ENCODE results near the gene GAPDH. TPM values are rescaled to one million over a fixed set of nuclear protein-coding genes. Genes with fewer than 3 reads are reported as not detected.

The GAPDH gene
- total RNA-seq, 2 donors from 2014 or later: 1,469 to 2,105 TPM

DNA sequence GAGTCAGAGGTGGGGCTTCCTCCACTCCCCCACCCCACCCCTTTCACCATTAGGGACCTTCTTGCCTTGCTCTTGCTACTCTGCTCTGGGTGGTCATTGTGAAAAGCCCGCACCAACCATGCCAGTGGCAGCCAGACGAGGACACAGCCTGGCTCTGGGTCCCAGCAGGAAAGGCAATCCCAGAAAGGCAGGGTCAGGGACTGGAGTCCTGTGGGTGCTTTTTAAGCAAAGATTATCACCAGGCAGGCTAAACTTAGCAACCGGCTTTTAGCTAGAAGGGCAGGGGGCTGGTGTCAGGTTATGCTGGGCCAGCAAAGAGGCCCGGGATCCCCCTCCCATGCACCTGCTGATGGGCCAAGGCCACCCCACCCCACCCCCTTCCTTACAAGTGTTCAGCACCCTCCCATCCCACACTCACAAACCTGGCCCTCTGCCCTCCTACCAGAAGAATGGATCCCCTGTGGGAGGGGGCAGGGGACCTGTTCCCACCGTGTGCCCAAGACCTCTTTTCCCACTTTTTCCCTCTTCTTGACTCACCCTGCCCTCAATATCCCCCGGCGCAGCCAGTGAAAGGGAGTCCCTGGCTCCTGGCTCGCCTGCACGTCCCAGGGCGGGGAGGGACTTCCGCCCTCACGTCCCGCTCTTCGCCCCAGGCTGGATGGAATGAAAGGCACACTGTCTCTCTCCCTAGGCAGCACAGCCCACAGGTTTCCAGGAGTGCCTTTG lies 1.2 kb upstream of the GAPDH start:
- peak overlapping the region; percentile 90 to 93 for H3K27ac ChIP-seq
- peak overlapping the region; percentile 67 to 90 for H3K4me3 ChIP-seq
- intact Hi-C loops (cut with DNase I): no loop called here
- DNase-seq (ENCODE audit: low spot score): peak; percentile 59
- no peaks in the 10 kb centered on the region for H3K27me3 ChIP-seq (replicated peaks; ENCODE audit: insufficient read depth)
- TF ChIP-seq POLR2AphosphoS5 (IDR thresholded peaks at IDR 0.05) (no peak), CTCF (IDR thresholded peaks at IDR 0.05) (no peak), POLR2A (IDR thresholded peaks at IDR 0.05) (no peak)
- peaks cover 12% of the 10 kb centered on the region for H3K4me1 ChIP-seq (replicated peaks)
- WGBS: under 1% methylated on average over 14 of the region's 14 CpGs
- peaks cover 8 to 27% of the 10 kb centered on the region in 2 donors for H3K36me3 ChIP-seq
- H3K9me3 ChIP-seq: no peaks in the 10 kb centered on the region

DNA sequence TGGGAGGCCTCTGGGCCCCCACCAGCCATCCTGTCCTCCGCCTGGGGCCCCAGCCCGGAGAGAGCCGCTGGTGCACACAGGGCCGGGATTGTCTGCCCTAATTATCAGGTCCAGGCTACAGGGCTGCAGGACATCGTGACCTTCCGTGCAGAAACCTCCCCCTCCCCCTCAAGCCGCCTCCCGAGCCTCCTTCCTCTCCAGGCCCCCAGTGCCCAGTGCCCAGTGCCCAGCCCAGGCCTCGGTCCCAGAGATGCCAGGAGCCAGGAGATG lies 729 bp upstream of the GAPDH start:
- 0% methylated on average over 8 of the region's 9 CpGs for WGBS
- Histone ChIP-seq H3K27me3 (replicated peaks; ENCODE audit: insufficient read depth) (no peaks in the 10 kb centered on the region), H3K4me3 (peak overlapping the region; percentile 67 to 90), H3K36me3 (peaks cover 8 to 22% of the 10 kb centered on the region in 2 donors), H3K4me1 (replicated peaks) (peaks cover 12% of the 10 kb centered on the region), H3K27ac (peak overlapping the region; percentile 90 to 93), H3K9me3 (no peaks in the 10 kb centered on the region)
- no peak for TF ChIP-seq POLR2AphosphoS5 (IDR thresholded peaks at IDR 0.05)
- DNase-seq (ENCODE audit: low spot score): no peak
- intact Hi-C loops (cut with DNase I): no loop called here

GRCh38 chr12:6534695-6534944 lies 303 bp downstream of the GAPDH start:
- WGBS: 0% methylated on average over 17 of the region's 25 CpGs
- Histone ChIP-seq H3K27me3 (replicated peaks; ENCODE audit: insufficient read depth) (no peaks in the 10 kb centered on the region), H3K9me3 (no peaks in the 10 kb centered on the region), H3K4me3 (peak overlapping the region; percentile 67 to 90), H3K27ac (peak overlapping the region; percentile 90 to 93), H3K4me1 (replicated peaks) (peaks cover 12% of the 10 kb centered on the region), H3K36me3 (peaks cover 4 to 17% of the 10 kb centered on the region in 2 donors)
- TF ChIP-seq POLR2A (IDR thresholded peaks at IDR 0.05): no peak
- TF ChIP-seq CTCF (IDR thresholded peaks at IDR 0.05): no peak
- TF ChIP-seq POLR2AphosphoS5 (IDR thresholded peaks at IDR 0.05): no peak
- no peak for DNase-seq (ENCODE audit: low spot score)
- intact Hi-C loops (cut with DNase I): loop anchor here (2.0 kb wide), 1 partner anchor 42 kb away; the partner anchor contains the start of gene MRPL51

DNA sequence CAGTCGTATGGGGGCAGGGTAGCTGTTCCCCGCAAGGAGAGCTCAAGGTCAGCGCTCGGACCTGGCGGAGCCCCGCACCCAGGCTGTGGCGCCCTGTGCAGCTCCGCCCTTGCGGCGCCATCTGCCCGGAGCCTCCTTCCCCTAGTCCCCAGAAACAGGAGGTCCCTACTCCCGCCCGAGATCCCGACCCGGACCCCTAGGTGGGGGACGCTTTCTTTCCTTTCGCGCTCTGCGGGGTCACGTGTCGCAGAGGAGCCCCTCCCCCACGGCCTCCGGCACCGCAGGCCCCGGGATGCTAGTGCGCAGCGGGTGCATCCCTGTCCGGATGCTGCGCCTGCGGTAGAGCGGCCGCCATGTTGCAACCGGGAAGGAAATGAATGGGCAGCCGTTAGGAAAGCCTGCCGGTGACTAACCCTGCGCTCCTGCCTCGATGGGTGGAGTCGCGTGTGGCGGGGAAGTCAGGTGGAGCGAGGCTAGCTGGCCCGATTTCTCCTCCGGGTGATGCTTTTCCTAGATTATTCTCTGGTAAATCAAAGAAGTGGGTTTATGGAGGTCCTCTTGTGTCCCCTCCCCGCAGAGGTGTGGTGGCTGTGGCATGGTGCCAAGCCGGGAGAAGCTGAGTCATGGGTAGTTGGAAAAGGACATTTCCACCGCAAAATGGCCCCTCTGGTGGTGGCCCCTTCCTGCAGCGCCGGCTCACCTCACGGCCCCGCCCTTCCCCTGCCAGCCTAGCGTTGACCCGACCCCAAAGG lies 804 bp downstream of the GAPDH start:
- H3K36me3 ChIP-seq: peaks cover 4 to 12% of the 10 kb centered on the region in 2 donors
- peak overlapping the region; percentile 90 to 93 for H3K27ac ChIP-seq
- DNase-seq (ENCODE audit: low spot score): peak; percentile 60
- no peaks in the 10 kb centered on the region for H3K27me3 ChIP-seq (replicated peaks; ENCODE audit: insufficient read depth)
- H3K9me3 ChIP-seq: no peaks in the 10 kb centered on the region
- WGBS: under 1% methylated on average over 46 of the region's 52 CpGs
- peak overlapping the region; percentile 67 to 90 for H3K4me3 ChIP-seq
- H3K4me1 ChIP-seq (replicated peaks): peaks cover 12% of the 10 kb centered on the region
- peak; percentile 64 for TF ChIP-seq POLR2AphosphoS5 (IDR thresholded peaks at IDR 0.05)
- TF ChIP-seq CTCF (IDR thresholded peaks at IDR 0.05): peak in 2 of 4 experiments; percentile 3 to 5
- peak; percentile 48 for TF ChIP-seq POLR2A (IDR thresholded peaks at IDR 0.05)
- intact Hi-C loops (cut with DNase I): loop anchor here (1.0 to 5.0 kb wide), 3 partner anchors 42 to 208 kb away; partner anchors contain the start of gene MRPL51

- TF ChIP-seq POLR2AphosphoS5 (IDR thresholded peaks at IDR 0.05): no peak
- TF ChIP-seq CTCF (IDR thresholded peaks at IDR 0.05): no peak
- TF ChIP-seq POLR2A (IDR thresholded peaks at IDR 0.05): no peak
Observed at GRCh38 chr12:6535697-6535946, 1.3 kb downstream of the GAPDH start.

More at GRCh38 chr12:6535697-6535946, 1.3 kb downstream of the GAPDH start:
- H3K9me3 ChIP-seq: no peaks in the 10 kb centered on the region
- H3K27ac ChIP-seq: peak overlapping the region; percentile 90 to 93
- H3K4me3 ChIP-seq: peak overlapping the region; percentile 67 to 90
- H3K4me1 ChIP-seq (replicated peaks): peaks cover 12% of the 10 kb centered on the region
- no peaks in the 10 kb centered on the region for H3K27me3 ChIP-seq (replicated peaks; ENCODE audit: insufficient read depth)
- DNase-seq (ENCODE audit: low spot score): no peak
- intact Hi-C loops (cut with DNase I): loop anchor here (1.0 to 5.0 kb wide), 3 partner anchors 43 to 208 kb away; partner anchors contain the start of gene MRPL51
- WGBS: 0% methylated on average over 6 of the region's 6 CpGs
- peaks cover 3 to 9% of the 10 kb centered on the region in 2 donors for H3K36me3 ChIP-seq

Data from prostate gland (tissue), 2 donors.